COLO668 (cell line): ENCODE measurements around the gene SF3A2.
"Not testable (repeated sequence)": the region's sequence is repeated elsewhere in the genome, so short reads cannot be mapped to it uniquely, and the experiment has no call there.

Source experiments
- DNase-seq: peaks from one replicate; lab custom pipeline; 2025; ENCODE audit not compliant: unreplicated experiment; lab: John Stamatoyannopoulos, UW

Gene SF3A2

GRCh38 chr19:2273356-2274184 is 36.9 kb downstream of the SF3A2 start:
- peak; percentile 88 for DNase-seq

GRCh38 chr19:2274185-2274711 is 37.6 kb downstream of the SF3A2 start:
- DNase-seq = no peak

- DNase-seq = peak; percentile 80
Measured at GRCh38 chr19:2274931-2275535, 38.4 kb downstream of the SF3A2 start.

- no peak for DNase-seq
Measured at GRCh38 chr19:2275588-2276428, 39.2 kb downstream of the SF3A2 start.

GRCh38 chr19:2276429-2276986 is 39.9 kb downstream of the SF3A2 start:
- no peak for DNase-seq

- DNase-seq = no peak
Measured at GRCh38 chr19:2277138-2277537, 40.5 kb downstream of the SF3A2 start.

GRCh38 chr19:2278459-2279158 is 42.0 kb downstream of the SF3A2 start:
- DNase-seq = no peak

GRCh38 chr19:2280633-2281264 is 44.1 kb downstream of the SF3A2 start:
- DNase-seq = no peak

- not testable (repeated sequence) for DNase-seq
Measured at GRCh38 chr19:2281265-2282061, 44.8 kb downstream of the SF3A2 start.

GRCh38 chr19:2282062-2282861 is 45.6 kb downstream of the SF3A2 start, which contains the start of gene PEAK3:
Gene PEAK3 (minus strand): TSS chr19:2282175. CDS start chr19:2280931, 1,244 bp downstream.
- no peak for DNase-seq

- no peak for DNase-seq
Measured at GRCh38 chr19:2282862-2283237, 46.2 kb downstream of the SF3A2 start.

- DNase-seq = no peak
Measured at GRCh38 chr19:2283835-2284507, 47.3 kb downstream of the SF3A2 start.

GRCh38 chr19:2286402-2287140 is 49.9 kb downstream of the SF3A2 start:
- no peak for DNase-seq

- no peak for DNase-seq
Measured at GRCh38 chr19:2287585-2288337, 51.1 kb downstream of the SF3A2 start.

GRCh38 chr19:2288338-2288817 is 51.8 kb downstream of the SF3A2 start:
- no peak for DNase-seq
